GM18498 (cell line): ENCODE measurements around the gene COA5.

ENCODE experiments used
- ATAC-seq: cut with Tn5 transposase; IDR thresholded peaks from one replicate; pipeline ENCODE4 v1.9.1; 2021; ENCODE audit warnings: mild to moderate bottlenecking, moderate library complexity; ENCODE audit not compliant: unreplicated experiment

The COA5 gene

GRCh38 chr2:98608116-98608961 lies at the start of gene COA5, which contains the start of gene UNC50:
COA5 (minus strand) TSS chr2:98608512; CDS start chr2:98608405, 107 bp downstream.
UNC50 (plus strand) TSS chr2:98608589; CDS start chr2:98609760, 1,171 bp downstream.
- ATAC-seq, result peak; percentile 89

- no peak for ATAC-seq
Observed at GRCh38 chr2:98656800-98657199, 48.5 kb upstream of the COA5 start.

- ATAC-seq, result no peak
Observed at GRCh38 chr2:98654699-98655495, 46.6 kb upstream of the COA5 start.

GRCh38 chr2:98650998-98651397 lies 42.7 kb upstream of the COA5 start:
- no peak for ATAC-seq

- no peak for ATAC-seq
Observed at GRCh38 chr2:98649992-98650375, 41.7 kb upstream of the COA5 start.

- peak; percentile 69 for ATAC-seq
Observed at GRCh38 chr2:98649135-98649991, 41.1 kb upstream of the COA5 start.

GRCh38 chr2:98648451-98648850 lies 40.1 kb upstream of the COA5 start:
- no peak for ATAC-seq

GRCh38 chr2:98647636-98648035 lies 39.3 kb upstream of the COA5 start:
- ATAC-seq, result no peak

GRCh38 chr2:98643496-98644100 lies 35.3 kb upstream of the COA5 start:
- no peak for ATAC-seq

GRCh38 chr2:98637401-98638147 lies 29.3 kb upstream of the COA5 start:
- ATAC-seq, result peak; percentile 93

- ATAC-seq, result no peak
Observed at GRCh38 chr2:98634406-98635092, 26.2 kb upstream of the COA5 start.

- ATAC-seq, result no peak
Observed at GRCh38 chr2:98632351-98632750, 24.0 kb upstream of the COA5 start.

- no peak for ATAC-seq
Observed at GRCh38 chr2:98623657-98624056, 15.3 kb upstream of the COA5 start.

- ATAC-seq, result no peak
Observed at GRCh38 chr2:98617149-98617548, 8.8 kb upstream of the COA5 start.

GRCh38 chr2:98615481-98615880 lies 7.2 kb upstream of the COA5 start:
- ATAC-seq, result no peak

GRCh38 chr2:98614024-98614739 lies 5.9 kb upstream of the COA5 start:
- ATAC-seq, result no peak

GRCh38 chr2:98608962-98609604 lies 771 bp upstream of the COA5 start:
- ATAC-seq, result peak; percentile 12

- no peak for ATAC-seq
Observed at GRCh38 chr2:98607741-98608115, 584 bp downstream of the COA5 start.
